PC-3 (cell line): Measurements from ENCODE around the gene PTGER2. TPM values are rescaled to one million over a fixed set of nuclear protein-coding genes. Genes with fewer than 3 reads are reported as not detected.

Source experiments
- ATAC-seq: fragments of 200-7000 bp; cut with Tn5 transposase; 2 replicates; pipeline ENCODE4 v1.9.1; 2020; ENCODE audit warnings: mild to moderate bottlenecking, moderate library complexity
- BruUV-seq: library from RNA; stranded (reverse); fragments of 400-500 nt; replicated peaks from 2 replicates; lab custom pipeline; 2021; lab: Mats Ljungman, UMichigan
- CTCF ChIA-PET: fragments of 300-600 bp; sonication (Branson Sonifier 250); formaldehyde crosslinking; loops from one replicate; lab custom pipeline; 2022; ENCODE audit warnings: antibody characterized with exemption; lab: Charles Lee
- POLR2A ChIA-PET: fragments of 300-600 bp; sonication (Branson Sonifier 250); formaldehyde crosslinking; loops from one replicate; lab custom pipeline; 2022; ENCODE audit warnings: antibody characterized with exemption; ENCODE audit not compliant: unreplicated experiment; lab: Charles Lee
- DNase-seq: peaks from one replicate; pipeline ENCODE4 v3.0.0-alpha.2; 2015
- H2AFZ ChIP-seq: fragments of 300-600 bp; sonication (generic); 2 replicates; pipeline ENCODE4 v1.6.0; 2016; ENCODE audit warnings: antibody characterized with exemption, low read length
- H3F3A ChIP-seq: fragments of 300-600 bp; sonication (generic); one replicate; pipeline ENCODE4 v1.6.0; 2017; ENCODE audit warnings: antibody characterized with exemption, low read length, control low read depth, mild to moderate bottlenecking; ENCODE audit not compliant: unreplicated experiment
- H3K27ac ChIP-seq: fragments of 300-600 bp; sonication (generic); 2 replicates; pipeline ENCODE4 v1.5.1; 2016; ENCODE audit warnings: mild to moderate bottlenecking, low read length
- H3K27me3 ChIP-seq: fragments of 300-600 bp; sonication (generic); 2 replicates; pipeline ENCODE4 v1.6.1; 2016; ENCODE audit warnings: low read length, mixed read lengths
- H3K36me3 ChIP-seq: fragments of 300-600 bp; sonication (generic); 2 replicates; pipeline ENCODE4 v1.6.1; 2016; ENCODE audit warnings: low read depth, mixed run types, low read length, mixed read lengths
- H3K4me1 ChIP-seq: fragments of 300-600 bp; sonication (generic); 2 replicates; pipeline ENCODE4 v1.5.1; 2016; ENCODE audit warnings: low read length; ENCODE audit not compliant: insufficient read depth
- H3K4me2 ChIP-seq: fragments of 300-600 bp; sonication (generic); 2 replicates; pipeline ENCODE4 v1.6.0; 2016; ENCODE audit warnings: low read length
- H3K4me3 ChIP-seq: fragments of 300-600 bp; sonication (generic); 2 replicates; pipeline ENCODE4 v1.5.1; 2016; ENCODE audit warnings: mild to moderate bottlenecking, low read length, mixed read lengths
- H3K79me2 ChIP-seq: fragments of 300-600 bp; sonication (generic); 2 replicates; pipeline ENCODE4 v1.6.1; 2017; ENCODE audit warnings: low read length, mixed read lengths
- H3K9ac ChIP-seq: fragments of 300-600 bp; sonication (generic); 2 replicates; pipeline ENCODE4 v1.6.0; 2016; ENCODE audit warnings: mild to moderate bottlenecking, low read length
- H3K9me2 ChIP-seq: fragments of 300-600 bp; sonication (generic); replicated peaks from 2 replicates; pipeline ENCODE4 v1.6.1; 2016; ENCODE audit warnings: mixed run types, low read length, mixed read lengths
- H3K9me3 ChIP-seq: fragments of 300-600 bp; sonication (generic); 2 replicates; pipeline ENCODE4 v1.6.1; 2016; ENCODE audit warnings: low read length, mixed read lengths
- H4K20me1 ChIP-seq: fragments of 300-600 bp; sonication (generic); 2 replicates; pipeline ENCODE4 v1.6.1; 2016; ENCODE audit warnings: low read length, mixed read lengths
- EZH2 ChIP-seq: fragments of 300-600 bp; sonication (generic); IDR thresholded peaks from one replicate; pipeline ENCODE4 v1.6.1; 2017; ENCODE audit warnings: antibody characterized with exemption, mild to moderate bottlenecking, low read length; ENCODE audit not compliant: unreplicated experiment
- EZH2phosphoT487 ChIP-seq: fragments of 300-600 bp; sonication (generic); IDR thresholded peaks from 2 replicates; pipeline ENCODE4 v1.6.1; 2018; ENCODE audit warnings: mild to moderate bottlenecking, antibody characterized with exemption, low read length, borderline replicate concordance
- intact Hi-C: fragments of 100-400 bp; cut with micrococcal nuclease; formaldehyde crosslinking; loops from 2 replicates; pipeline ENCODE4 v1.9.0; 2023
- total RNA-seq: library from RNA; depleted of rRNA; stranded (reverse); fragments of >200 nt; gene quantifications from 2 replicates; pipeline ENCODE4 v1.2.3, GENCODE V29; 2014
- TF ChIP-seq, protein P1 (sequence below): fragments of 300-600 bp; sonication (generic); conservative IDR thresholded peaks from 2 replicates; pipeline ENCODE4 v1.5.1; 2017; ENCODE audit warnings: antibody characterized with exemption, low read depth, mild to moderate bottlenecking, low read length

PTGER2 gene
- total RNA-seq, 1 experiment from 2014 or later, result 4.7 TPM

DNA sequence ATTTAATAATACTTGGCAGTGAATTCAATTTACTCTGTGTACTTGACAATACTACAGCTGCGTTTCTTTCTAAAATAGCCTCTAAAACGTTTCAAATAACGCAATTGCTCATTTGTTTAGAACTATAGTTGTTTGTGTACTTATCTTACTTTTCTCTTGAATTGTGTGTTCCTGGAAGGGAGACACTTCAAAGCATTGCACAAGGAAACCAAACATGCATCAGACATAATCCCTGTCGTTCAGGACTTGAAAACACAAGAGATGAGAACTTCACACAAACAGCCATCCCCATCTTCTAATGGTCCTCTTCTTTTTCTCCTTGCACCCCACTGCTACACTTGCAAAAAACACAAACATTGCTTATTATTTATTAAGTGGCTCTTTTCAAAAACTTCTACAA lies 38.5 kb downstream of the PTGER2 start:
- no peak for ATAC-seq
- Histone ChIP-seq H3K9ac (no peak overlapping the region), H3K4me1 (peaks cover 80% of the 10 kb centered on the region), H3K4me2 (no peak overlapping the region), H3K9me2 (no peaks in the 10 kb centered on the region), H3K4me3 (no peak overlapping the region), H3K36me3 (no peaks in the 10 kb centered on the region), H3K79me2 (no peaks in the 10 kb centered on the region), H3K9me3 (no peaks in the 10 kb centered on the region), H3K27me3 (no peaks in the 10 kb centered on the region), H2AFZ (no peak overlapping the region), H4K20me1 (no peaks in the 10 kb centered on the region), H3K27ac (no peak overlapping the region), H3F3A (peaks cover 16% of the 10 kb centered on the region)
- POLR2A ChIA-PET, result interaction anchor here (0.6 kb wide), 1 partner anchor 40 kb away, joined by 6 read pairs; no protein-coding TSS in a partner anchor
- no peak for TF ChIP-seq EZH2phosphoT487
- TF ChIP-seq EZH2, result no peak
- TF ChIP-seq, protein P1, sequence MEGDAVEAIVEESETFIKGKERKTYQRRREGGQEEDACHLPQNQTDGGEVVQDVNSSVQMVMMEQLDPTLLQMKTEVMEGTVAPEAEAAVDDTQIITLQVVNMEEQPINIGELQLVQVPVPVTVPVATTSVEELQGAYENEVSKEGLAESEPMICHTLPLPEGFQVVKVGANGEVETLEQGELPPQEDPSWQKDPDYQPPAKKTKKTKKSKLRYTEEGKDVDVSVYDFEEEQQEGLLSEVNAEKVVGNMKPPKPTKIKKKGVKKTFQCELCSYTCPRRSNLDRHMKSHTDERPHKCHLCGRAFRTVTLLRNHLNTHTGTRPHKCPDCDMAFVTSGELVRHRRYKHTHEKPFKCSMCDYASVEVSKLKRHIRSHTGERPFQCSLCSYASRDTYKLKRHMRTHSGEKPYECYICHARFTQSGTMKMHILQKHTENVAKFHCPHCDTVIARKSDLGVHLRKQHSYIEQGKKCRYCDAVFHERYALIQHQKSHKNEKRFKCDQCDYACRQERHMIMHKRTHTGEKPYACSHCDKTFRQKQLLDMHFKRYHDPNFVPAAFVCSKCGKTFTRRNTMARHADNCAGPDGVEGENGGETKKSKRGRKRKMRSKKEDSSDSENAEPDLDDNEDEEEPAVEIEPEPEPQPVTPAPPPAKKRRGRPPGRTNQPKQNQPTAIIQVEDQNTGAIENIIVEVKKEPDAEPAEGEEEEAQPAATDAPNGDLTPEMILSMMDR, result no peak
- intact Hi-C loops, result no loop called here
- BruUV-seq, result no TSS peak
- CTCF ChIA-PET, result no interaction called here
- DNase-seq, result no peak

DNA sequence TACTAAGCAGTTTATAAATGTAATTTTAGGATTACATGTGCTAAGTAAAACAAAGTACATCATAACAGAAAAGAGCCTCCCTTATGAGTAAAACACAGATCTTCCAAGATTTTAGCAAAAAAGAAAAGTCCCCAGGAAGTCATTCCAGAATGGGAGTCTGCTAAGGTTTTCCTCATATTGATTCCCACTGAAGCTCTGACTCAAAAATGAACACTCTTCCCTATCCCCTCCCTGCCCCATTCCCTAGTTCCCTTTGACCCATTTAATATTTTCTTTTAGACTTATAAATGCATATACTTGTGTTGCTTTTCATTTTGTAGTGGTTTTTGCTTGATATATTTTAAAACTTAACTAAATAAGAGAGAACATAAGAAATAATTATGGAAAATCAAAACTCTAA lies 40.1 kb downstream of the PTGER2 start:
- no peaks in the 10 kb centered on the region for H3K9me3 ChIP-seq
- no peaks in the 10 kb centered on the region for H4K20me1 ChIP-seq
- peaks cover 64% of the 10 kb centered on the region for H3K4me1 ChIP-seq
- peak; percentile 13 for ATAC-seq
- no peaks in the 10 kb centered on the region for H3K9me2 ChIP-seq
- peak overlapping the region; percentile 95 for H3K27ac ChIP-seq
- peak overlapping the region; percentile 67 for H3K9ac ChIP-seq
- H3K36me3 ChIP-seq, result no peaks in the 10 kb centered on the region
- no peaks in the 10 kb centered on the region for H3K27me3 ChIP-seq
- DNase-seq, result peak; percentile 54
- peak overlapping the region; percentile 84 for H3K4me2 ChIP-seq
- H3K79me2 ChIP-seq, result no peaks in the 10 kb centered on the region
- H3K4me3 ChIP-seq, result peak overlapping the region; percentile 55; the same call in 1 of the 2 replicates
- peaks cover 6% of the 10 kb centered on the region for H3F3A ChIP-seq
- TF ChIP-seq EZH2, result no peak
- TF ChIP-seq, protein P1, result no peak
- TF ChIP-seq EZH2phosphoT487, result no peak
- POLR2A ChIA-PET, result interaction anchor here (0.6 kb wide), 1 partner anchor 9 kb away, joined by 7 read pairs; no protein-coding TSS in a partner anchor
- no peak overlapping the region for H2AFZ ChIP-seq
- BruUV-seq, result no TSS peak
- intact Hi-C loops, result no loop called here
- CTCF ChIA-PET, result no interaction called here

- ChIA-PET POLR2A (no interaction called here), CTCF (no interaction called here)
- DNase-seq (peak; percentile 95), ATAC-seq (peak; percentile 82)
- peaks cover 6% of the 10 kb centered on the region for H3F3A ChIP-seq
- H3K9me3 ChIP-seq, result no peaks in the 10 kb centered on the region
- no peaks in the 10 kb centered on the region for H3K79me2 ChIP-seq
- TF ChIP-seq, protein P1, result no peak
- no peak for TF ChIP-seq EZH2
- TF ChIP-seq EZH2phosphoT487, result no peak
- H4K20me1 ChIP-seq, result no peaks in the 10 kb centered on the region
- peak overlapping the region; percentile 55 for H3K4me3 ChIP-seq
- H3K9me2 ChIP-seq, result no peaks in the 10 kb centered on the region
- peak overlapping the region; percentile 95 for H3K27ac ChIP-seq
- H3K4me1 ChIP-seq, result peaks cover 57% of the 10 kb centered on the region
- no peaks in the 10 kb centered on the region for H3K36me3 ChIP-seq
- intact Hi-C loops, result loop anchor here (1.0 kb wide), 4 partner anchors 28 to 103 kb away; partner anchors contain the start of gene PTGER2
- peak overlapping the region; percentile 67 for H3K9ac ChIP-seq
- H3K4me2 ChIP-seq, result peak overlapping the region; percentile 84
- peak overlapping the region; percentile 62 for H2AFZ ChIP-seq
- no peaks in the 10 kb centered on the region for H3K27me3 ChIP-seq
- BruUV-seq, result TSS peak; percentile 71
Measured at GRCh38 chr14:52355016-52355431, 40.9 kb downstream of the PTGER2 start.
